ENCODE data around the gene OSTC. TPM values are rescaled to one million over a fixed set of nuclear protein-coding genes. Genes with fewer than 3 reads are reported as not detected.

Gene OSTC
- total and polyA plus RNA-seq, 9 of the 15 experiments (the other 6 are each of a cell fraction or from before 2014, with no cell fraction given) = 112 to 966 (median 235) TPM

DNA sequence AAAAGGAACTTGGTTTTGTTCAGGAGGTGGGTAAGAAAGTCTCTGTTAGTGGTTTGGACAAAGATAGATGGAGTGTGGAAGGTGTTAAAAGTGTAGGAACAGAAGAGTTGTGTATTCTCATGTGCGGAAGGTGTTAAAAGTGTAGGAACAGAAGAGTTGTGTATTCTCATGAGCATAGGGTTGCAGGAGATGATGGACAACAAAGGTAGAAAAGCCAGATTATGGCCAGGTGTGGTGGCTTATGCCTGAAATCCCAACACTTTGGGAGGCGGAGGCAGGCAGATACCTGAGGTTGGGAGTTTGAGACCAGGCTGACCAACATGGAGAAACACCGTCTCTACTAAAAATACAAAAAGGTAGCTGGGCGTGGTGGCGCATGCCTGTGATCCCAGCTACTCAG, 27.6 kb upstream of the OSTC start:
- Histone ChIP-seq H3K4me3 (peak overlapping the region; percentile 82; the same call in 1 of the 2 replicates), H3K27me3 (ENCODE audit: control insufficient read depth in 2 of 2, insufficient read depth in 2 of 2, low read length in 2 of 2) (no peaks in the 10 kb centered on the region), H3K36me3 (ENCODE audit: control insufficient read depth, insufficient read depth, low read length) (peaks cover 73% of the 10 kb centered on the region), H3K9me1 (ENCODE audit: control insufficient read depth, insufficient read depth, low read length) (no peaks in the 10 kb centered on the region), H3K79me2 (ENCODE audit: control insufficient read depth, insufficient read depth, low read length) (peaks cover 79% of the 10 kb centered on the region), H3K9me3 (replicated peaks; ENCODE audit: control insufficient read depth, insufficient read depth, low read depth, low read length) (no peaks in the 10 kb centered on the region), H3K9ac (ENCODE audit: insufficient read depth in 1 of 2, low read depth in 2 of 2, low read length in 2 of 2) (peak overlapping the region; percentile 77 to 98), H3K4me1 (replicated peaks in 1 of 2; ENCODE audit: control insufficient read depth in 2 of 2, insufficient read depth in 2 of 2, low read length in 2 of 2) (peaks cover 13 to 28% of the 10 kb centered on the region in 2 experiments; a peak in 4 of 5 replicates), H3K4me2 (ENCODE audit: insufficient read depth, low read length) (peak overlapping the region; percentile 96), H4K20me1 (replicated peaks; ENCODE audit: control insufficient read depth, insufficient read depth, low read length) (peaks cover 28% of the 10 kb centered on the region), H2AFZ (ENCODE audit: low read depth, low read length) (no peak overlapping the region), H3K27ac (ENCODE audit: extremely low read depth, low read depth, low read length) (peak overlapping the region; percentile 39)
- TF ChIP-seq SUPT5H (IDR thresholded peaks at IDR 0.05) = peak; percentile 33; the same call in 1 of the 2 replicates
- TF ChIP-seq, protein P1, sequence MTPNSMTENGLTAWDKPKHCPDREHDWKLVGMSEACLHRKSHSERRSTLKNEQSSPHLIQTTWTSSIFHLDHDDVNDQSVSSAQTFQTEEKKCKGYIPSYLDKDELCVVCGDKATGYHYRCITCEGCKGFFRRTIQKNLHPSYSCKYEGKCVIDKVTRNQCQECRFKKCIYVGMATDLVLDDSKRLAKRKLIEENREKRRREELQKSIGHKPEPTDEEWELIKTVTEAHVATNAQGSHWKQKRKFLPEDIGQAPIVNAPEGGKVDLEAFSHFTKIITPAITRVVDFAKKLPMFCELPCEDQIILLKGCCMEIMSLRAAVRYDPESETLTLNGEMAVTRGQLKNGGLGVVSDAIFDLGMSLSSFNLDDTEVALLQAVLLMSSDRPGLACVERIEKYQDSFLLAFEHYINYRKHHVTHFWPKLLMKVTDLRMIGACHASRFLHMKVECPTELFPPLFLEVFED (CRISPR knock-in tag; conservative IDR thresholded peaks at IDR 0.05) = 0 out of 2 replicates have a peak, but pooled peaks have one; percentile 34
- 0 out of 2 replicates have a peak, but pooled peaks have one; percentile 51 for TF ChIP-seq OTX1 (CRISPR knock-in tag; IDR thresholded peaks at IDR 0.05)
- TF ChIP-seq, protein P2, sequence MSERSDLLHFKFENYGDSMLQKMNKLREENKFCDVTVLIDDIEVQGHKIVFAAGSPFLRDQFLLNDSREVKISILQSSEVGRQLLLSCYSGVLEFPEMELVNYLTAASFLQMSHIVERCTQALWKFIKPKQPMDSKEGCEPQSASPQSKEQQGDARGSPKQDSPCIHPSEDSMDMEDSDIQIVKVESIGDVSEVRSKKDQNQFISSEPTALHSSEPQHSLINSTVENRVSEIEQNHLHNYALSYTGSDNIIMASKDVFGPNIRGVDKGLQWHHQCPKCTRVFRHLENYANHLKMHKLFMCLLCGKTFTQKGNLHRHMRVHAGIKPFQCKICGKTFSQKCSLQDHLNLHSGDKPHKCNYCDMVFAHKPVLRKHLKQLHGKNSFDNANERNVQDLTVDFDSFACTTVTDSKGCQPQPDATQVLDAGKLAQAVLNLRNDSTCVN (CRISPR knock-in tag; IDR thresholded peaks at IDR 0.05) = 0 out of 2 replicates have a peak, but pooled peaks have one; percentile 60
- TF ChIP-seq RBFOX2 (IDR thresholded peaks at IDR 0.05; ENCODE audit: low read depth, low read length) = peak; percentile 55
- TF ChIP-seq ZNF174 (CRISPR knock-in tag; IDR thresholded peaks at IDR 0.05) = no peak
- TF ChIP-seq, protein P3, sequence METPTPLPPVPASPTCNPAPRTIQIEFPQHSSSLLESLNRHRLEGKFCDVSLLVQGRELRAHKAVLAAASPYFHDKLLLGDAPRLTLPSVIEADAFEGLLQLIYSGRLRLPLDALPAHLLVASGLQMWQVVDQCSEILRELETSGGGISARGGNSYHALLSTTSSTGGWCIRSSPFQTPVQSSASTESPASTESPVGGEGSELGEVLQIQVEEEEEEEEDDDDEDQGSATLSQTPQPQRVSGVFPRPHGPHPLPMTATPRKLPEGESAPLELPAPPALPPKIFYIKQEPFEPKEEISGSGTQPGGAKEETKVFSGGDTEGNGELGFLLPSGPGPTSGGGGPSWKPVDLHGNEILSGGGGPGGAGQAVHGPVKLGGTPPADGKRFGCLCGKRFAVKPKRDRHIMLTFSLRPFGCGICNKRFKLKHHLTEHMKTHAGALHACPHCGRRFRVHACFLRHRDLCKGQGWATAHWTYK (CRISPR knock-in tag; IDR thresholded peaks at IDR 0.05) = 0 out of 2 replicates have a peak, but pooled peaks have one; percentile 37
- TF ChIP-seq HDAC1 (IDR thresholded peaks at IDR 0.05) = no peak
- TF ChIP-seq, protein P4, sequence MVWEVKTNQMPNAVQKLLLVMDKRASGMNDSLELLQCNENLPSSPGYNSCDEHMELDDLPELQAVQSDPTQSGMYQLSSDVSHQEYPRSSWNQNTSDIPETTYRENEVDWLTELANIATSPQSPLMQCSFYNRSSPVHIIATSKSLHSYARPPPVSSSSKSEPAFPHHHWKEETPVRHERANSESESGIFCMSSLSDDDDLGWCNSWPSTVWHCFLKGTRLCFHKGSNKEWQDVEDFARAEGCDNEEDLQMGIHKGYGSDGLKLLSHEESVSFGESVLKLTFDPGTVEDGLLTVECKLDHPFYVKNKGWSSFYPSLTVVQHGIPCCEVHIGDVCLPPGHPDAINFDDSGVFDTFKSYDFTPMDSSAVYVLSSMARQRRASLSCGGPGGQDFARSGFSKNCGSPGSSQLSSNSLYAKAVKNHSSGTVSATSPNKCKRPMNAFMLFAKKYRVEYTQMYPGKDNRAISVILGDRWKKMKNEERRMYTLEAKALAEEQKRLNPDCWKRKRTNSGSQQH (CRISPR knock-in tag; IDR thresholded peaks at IDR 0.05) = 0 out of 2 replicates have a peak, but pooled peaks have one; percentile 42
- no peak for TF ChIP-seq HDAC8 (tag; IDR thresholded peaks at IDR 0.05)
- in situ Hi-C loops (cut with MboI) = no loop called here
- no peak for DNase-seq (ENCODE audit: extremely low read depth in 1 of 4, low spot score in 3 of 4)
- 73% methylated on average over 5 of the region's 5 CpGs for WGBS (ENCODE audit: insufficient coverage, low coverage, missing lambda C conversion rate)
- BruUV-seq (replicated peaks) = no TSS peak
- intact Hi-C loops (cut with micrococcal nuclease) = no loop called here
- ATAC-seq = no peak
- POLR2A ChIA-PET = no interaction called here
- CTCF ChIA-PET (ENCODE audit: low intra/inter-chr PET ratio) = no interaction called here
- FAIRE-seq = no peak
